H9 (cell line): ENCODE data around the gene ZNF444. TPM values are rescaled to one million over a fixed set of nuclear protein-coding genes. Genes with fewer than 3 reads are reported as not detected.

ENCODE experiments used
- DNase-seq: peaks from one replicate; pipeline ENCODE4 v3.0.0-alpha.2; 2017
- H2AFZ ChIP-seq: one replicate; pipeline ENCODE4 v1.6.1; 2013; ENCODE audit warnings: mild to moderate bottlenecking, low read length, control low read depth, moderate library complexity
- H2AK5ac ChIP-seq: 2 replicates; pipeline ENCODE4 v1.6.1; 2013; ENCODE audit warnings: low read length, control low read depth, mixed read lengths; ENCODE audit not compliant: insufficient read length
- H2BK120ac ChIP-seq: one replicate; pipeline ENCODE4 v1.6.1; 2013; ENCODE audit warnings: low read depth, mild to moderate bottlenecking, low read length, control low read depth, inconsistent platforms; ENCODE audit not compliant: poor library complexity, severe bottlenecking
- H2BK12ac ChIP-seq: 2 replicates; pipeline ENCODE4 v1.6.1; 2013; ENCODE audit warnings: low read length, control low read depth, mixed read lengths, low read depth; ENCODE audit not compliant: insufficient read length
- H2BK15ac ChIP-seq: 2 replicates; pipeline ENCODE4 v1.6.1; 2013; ENCODE audit warnings: low read depth, low read length, control low read depth
- H2BK20ac ChIP-seq: one replicate; pipeline ENCODE4 v1.6.1; 2013; ENCODE audit warnings: low read depth, mild to moderate bottlenecking, low read length, control low read depth, inconsistent platforms; ENCODE audit not compliant: poor library complexity, severe bottlenecking
- H2BK5ac ChIP-seq: 2 replicates; pipeline ENCODE4 v1.6.1; 2013; ENCODE audit warnings: low read length, control low read depth, mixed read lengths; ENCODE audit not compliant: insufficient read length
- H3K14ac ChIP-seq: 2 replicates; pipeline ENCODE4 v1.6.1; 2013; ENCODE audit warnings: low read length, control low read depth; ENCODE audit not compliant: insufficient read depth
- H3K18ac ChIP-seq: 2 replicates; pipeline ENCODE4 v1.6.1; 2013; ENCODE audit warnings: low read depth, mild to moderate bottlenecking, mixed read lengths, low read length, control low read depth; ENCODE audit not compliant: insufficient read length
- H3K23ac ChIP-seq: 2 replicates; pipeline ENCODE4 v1.6.1; 2013; ENCODE audit warnings: low read length, control low read depth, mixed read lengths, low read depth; ENCODE audit not compliant: insufficient read length
- H3K23me2 ChIP-seq: 2 replicates; pipeline ENCODE4 v1.6.1; 2013; ENCODE audit warnings: low read depth, mild to moderate bottlenecking, mixed read lengths, low read length, control low read depth; ENCODE audit not compliant: insufficient read length, poor library complexity, severe bottlenecking
- H3K27ac ChIP-seq: 2 replicates; pipeline ENCODE4 v1.5.1; 2013; ENCODE audit warnings: low read length, control low read depth, mixed read lengths, low read depth; ENCODE audit not compliant: insufficient read length
- H3K27me3 ChIP-seq: 2 replicates; pipeline ENCODE4 v1.6.1; 2013; ENCODE audit warnings: low read length, control low read depth, inconsistent platforms; ENCODE audit not compliant: insufficient read depth
- H3K4ac ChIP-seq: 2 replicates; pipeline ENCODE4 v1.6.1; 2013; ENCODE audit warnings: low read depth, mild to moderate bottlenecking, control low read depth, inconsistent platforms, low read length, moderate library complexity
- H3K4me1 ChIP-seq: 2 replicates; pipeline ENCODE4 v1.6.1; 2013; ENCODE audit warnings: low read length, control low read depth, inconsistent platforms; ENCODE audit not compliant: insufficient read depth
- H3K4me2 ChIP-seq: 2 replicates; pipeline ENCODE4 v1.6.1; 2013; ENCODE audit warnings: low read length, control low read depth, mixed read lengths; ENCODE audit not compliant: insufficient read length, insufficient read depth
- H3K56ac ChIP-seq: 2 replicates; pipeline ENCODE4 v1.6.1; 2013; ENCODE audit warnings: low read depth, mild to moderate bottlenecking, mixed read lengths, low read length, control low read depth; ENCODE audit not compliant: insufficient read length
- H3K79me1 ChIP-seq: 2 replicates; pipeline ENCODE4 v1.6.1; 2013; ENCODE audit warnings: low read depth, mild to moderate bottlenecking, moderate library complexity, low read length, control low read depth, inconsistent platforms; ENCODE audit not compliant: insufficient read depth, poor library complexity, severe bottlenecking
- H3K79me2 ChIP-seq: 2 replicates; pipeline ENCODE4 v1.6.1; 2013; ENCODE audit warnings: low read length, control low read depth, inconsistent platforms; ENCODE audit not compliant: insufficient read depth
- H3K9ac ChIP-seq: 2 replicates; pipeline ENCODE4 v1.6.1; 2013; ENCODE audit warnings: low read length, control low read depth, mixed read lengths; ENCODE audit not compliant: insufficient read length; ENCODE audit errors: extremely low read depth
- H3K9me3 ChIP-seq: one replicate; pipeline ENCODE4 v1.6.1; 2013; ENCODE audit warnings: low read depth, low read length, inconsistent platforms; ENCODE audit not compliant: control insufficient read depth
- H3T11ph ChIP-seq: one replicate; pipeline ENCODE4 v1.6.1; 2013; ENCODE audit warnings: mild to moderate bottlenecking, low read length, control low read depth, inconsistent platforms
- H4K20me1 ChIP-seq: one replicate; pipeline ENCODE4 v1.6.1; 2013; ENCODE audit not compliant: control insufficient read depth, insufficient read length, insufficient read depth
- H4K5ac ChIP-seq: 2 replicates; pipeline ENCODE4 v1.6.1; 2013; ENCODE audit warnings: low read depth, mild to moderate bottlenecking, mixed read lengths, low read length, control low read depth; ENCODE audit not compliant: insufficient read length
- H4K8ac ChIP-seq: replicated peaks from 2 replicates; pipeline ENCODE4 v1.6.1; 2013; ENCODE audit warnings: low read length, control low read depth, mixed read lengths, low read depth; ENCODE audit not compliant: insufficient read length
- H4K91ac ChIP-seq: 2 replicates; pipeline ENCODE4 v1.6.1; 2013; ENCODE audit warnings: low read depth, mild to moderate bottlenecking, moderate library complexity, mixed read lengths, low read length, control low read depth; ENCODE audit not compliant: insufficient read length
- H3K27ac Mint-ChIP-seq, 3 experiments: 2 replicates in 2 of 3; 3 replicates in 1 of 3; pipeline ENCODE4 v1.8.0; 2020 to 2021; ENCODE audit warnings: mixed read lengths in 3 of 3, mild to moderate bottlenecking in 1 of 3, moderate library complexity in 1 of 3
- H3K27me3 Mint-ChIP-seq: 2 replicates; pipeline ENCODE4 v1.8.0; 2021; ENCODE audit warnings: low read depth, mild to moderate bottlenecking, moderate library complexity, mixed read lengths
- H3K36me3 Mint-ChIP-seq, 3 experiments: 2 replicates in 2 of 3; 3 replicates in 1 of 3; pipeline ENCODE4 v1.8.0; 2020 to 2021; ENCODE audit warnings: low read depth in 3 of 3, mixed read lengths in 3 of 3; ENCODE audit not compliant: insufficient read depth in 1 of 3
- H3K4me1 Mint-ChIP-seq, 2 experiments: 2 replicates each; pipeline ENCODE4 v1.8.0; 2020; ENCODE audit warnings: mixed read lengths in 2 of 2
- H3K4me3 Mint-ChIP-seq, 2 experiments: 2 replicates in 1 of 2; 3 replicates in 1 of 2; pipeline ENCODE4 v1.8.0; 2020 to 2021; ENCODE audit warnings: mild to moderate bottlenecking in 2 of 2, mixed read lengths in 2 of 2, moderate library complexity in 1 of 2
- H3K9me3 Mint-ChIP-seq, 2 experiments: 2 replicates in 1 of 2; 3 replicates in 1 of 2; pipeline ENCODE4 v1.8.0; 2020; ENCODE audit warnings: mild to moderate bottlenecking in 2 of 2, mixed read lengths in 2 of 2, moderate library complexity in 1 of 2
- CTCF ChIP-seq: fragments of 200-600 bp; sonication (generic); conservative IDR thresholded peaks from 3 replicates; pipeline ENCODE4 v1.8.0; 2021; ENCODE audit warnings: antibody characterized with exemption, mild to moderate bottlenecking
- WGBS: extraction: QIAGEN DNeasy Blood & Tissue Kit; methylation state at CpG from one replicate; pipeline ENCODE4 v1.1.7; 2013; ENCODE audit warnings: missing lambda C conversion rate, low lambda C conversion rate, mixed read lengths; ENCODE audit not compliant: insufficient read length; ENCODE audit errors: extremely low coverage; 5-methylcytosine and 5-hydroxymethylcytosine counted together
- total RNA-seq: library from RNA; stranded (reverse); gene quantifications from 2 replicates; pipeline ENCODE4 v1.2.1, GENCODE V29; 2021

The ZNF444 gene
- total RNA-seq, 1 experiment from 2014 or later, result 49.7 TPM

DNA sequence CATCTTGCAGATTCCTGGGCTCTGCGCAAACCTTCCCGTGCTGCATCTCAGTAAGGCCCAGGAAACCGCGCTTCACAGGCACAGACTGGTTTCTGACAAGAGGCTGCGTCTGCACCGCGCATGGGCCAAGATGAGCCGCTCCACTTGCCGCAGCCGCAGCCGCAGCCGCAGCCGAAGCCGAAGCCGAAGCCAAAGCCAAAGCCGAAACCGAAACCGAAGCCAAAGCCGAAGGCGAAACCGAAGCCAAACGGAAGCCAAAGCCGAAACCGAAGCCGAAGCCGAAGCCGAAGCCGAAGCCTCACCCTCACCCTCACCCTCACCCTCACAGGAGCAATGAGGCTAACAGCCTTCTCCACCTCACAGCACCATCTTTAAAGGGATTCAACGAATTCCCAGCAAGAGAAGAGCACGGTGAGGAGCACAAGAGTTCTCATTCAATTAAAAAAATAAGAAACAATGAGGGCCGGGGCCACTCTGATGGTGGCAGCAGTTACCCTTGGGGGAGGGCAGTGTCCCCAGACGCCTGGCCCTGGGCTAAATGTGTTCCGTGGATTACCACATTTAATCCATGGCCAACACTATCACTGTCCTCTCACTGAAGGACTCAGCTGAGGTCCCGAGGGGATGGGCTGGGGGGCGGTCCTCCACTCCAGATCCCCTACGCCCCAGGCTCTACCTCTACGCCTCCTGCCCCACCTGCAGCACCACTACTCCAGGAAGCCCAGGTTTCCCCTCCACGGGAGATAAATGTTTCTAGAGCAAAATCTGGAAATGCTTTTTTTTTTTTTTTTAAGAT is 49.1 kb upstream of the ZNF444 start:
- no peak overlapping the region for H3K23ac ChIP-seq
- Mint-ChIP-seq H3K27me3 (no peaks in the 10 kb centered on the region), H3K9me3 (peaks cover 8 to 12% of the 10 kb centered on the region in 2 experiments; a peak in 3 of 5 replicates), H3K4me1 (peaks cover 13 to 15% of the 10 kb centered on the region in 2 experiments), H3K27ac (peak overlapping the region in 2 of 3 experiments; percentile 63 to 81; a peak in 4 of 7 replicates), H3K36me3 (peaks cover 38 to 61% (median 56%) of the 10 kb centered on the region in 3 experiments), H3K4me3 (no peak overlapping the region)
- H3K18ac ChIP-seq, result no peak overlapping the region
- H3T11ph ChIP-seq, result no peak overlapping the region
- TF ChIP-seq CTCF, result no peak
- no peak overlapping the region for H2AFZ ChIP-seq
- no peak overlapping the region for H3K4me2 ChIP-seq
- H3K4ac ChIP-seq, result no peak overlapping the region
- H3K27ac ChIP-seq, result no peak overlapping the region
- no CpG with 5 or more reads among the region's 38 CpGs for WGBS
- peak overlapping the region; percentile 26 for H2BK12ac ChIP-seq
- H4K5ac ChIP-seq, result no peak overlapping the region
- H3K23me2 ChIP-seq, result no peaks in the 10 kb centered on the region
- no peak overlapping the region for H4K8ac ChIP-seq
- H3K9ac ChIP-seq, result peak overlapping the region; percentile 8
- H4K91ac ChIP-seq, result peak overlapping the region; percentile 3
- H2BK5ac ChIP-seq, result no peak overlapping the region
- peaks cover 10% of the 10 kb centered on the region for H3K79me1 ChIP-seq
- H2BK15ac ChIP-seq, result no peak overlapping the region
- no peak overlapping the region for H3K56ac ChIP-seq
- peak; percentile 25 for DNase-seq
- no peak overlapping the region for H2BK120ac ChIP-seq
- no peak overlapping the region for H2BK20ac ChIP-seq
- no peaks in the 10 kb centered on the region; the same call in 1 of the 2 replicates for H3K79me2 ChIP-seq
- H4K20me1 ChIP-seq, result no peaks in the 10 kb centered on the region
- no peaks in the 10 kb centered on the region for H3K9me3 ChIP-seq
- H2AK5ac ChIP-seq, result no peak overlapping the region
- H3K27me3 ChIP-seq, result no peaks in the 10 kb centered on the region
- no peaks in the 10 kb centered on the region for H3K4me1 ChIP-seq
- H3K14ac ChIP-seq, result peak overlapping the region; percentile 67
